Spinal cord (tissue), 10 donors: ENCODE data around the gene CMIP. TPM values are rescaled to one million over a fixed set of nuclear protein-coding genes. Genes with fewer than 3 reads are reported as not detected.

Experiments
- DNase-seq, 6 donors: peaks; one replicate each; pipeline versions ENCODE4 v3.0.0 to v3.0.0-alpha.2; 2013 to 2015; ENCODE audit warnings: low spot score in 6 of 6, low read depth in 4 of 6
- H3K27ac ChIP-seq: one replicate; pipeline ENCODE4 v1.5.1; 2013; ENCODE audit warnings: low read depth, low read length, control low read depth
- H3K27me3 ChIP-seq: one replicate; pipeline ENCODE4 v1.6.1; 2013; ENCODE audit warnings: low read length; ENCODE audit not compliant: control insufficient read depth, insufficient read depth
- H3K36me3 ChIP-seq: one replicate; pipeline ENCODE4 v1.6.1; 2013; ENCODE audit warnings: low read length; ENCODE audit not compliant: control insufficient read depth, insufficient read depth
- H3K4me1 ChIP-seq: one replicate; pipeline ENCODE4 v1.6.1; 2013; ENCODE audit warnings: low read length; ENCODE audit not compliant: control insufficient read depth, insufficient read depth
- H3K4me3 ChIP-seq: one replicate; pipeline ENCODE4 v1.5.1; 2013; ENCODE audit warnings: low read depth, low read length, control low read depth
- H3K9me3 ChIP-seq: one replicate; pipeline ENCODE4 v1.6.1; 2013; ENCODE audit warnings: low read length; ENCODE audit not compliant: control insufficient read depth, insufficient read depth
- WGBS: methylation state at CpG from one replicate; pipeline ENCODE4 v1.1.5; 2013; ENCODE audit warnings: missing lambda C conversion rate; ENCODE audit not compliant: insufficient coverage; 5-methylcytosine and 5-hydroxymethylcytosine counted together
- polyA plus RNA-seq, 2 donors: library from polyadenylated mRNA; unstranded; fragments of 120-200 nt; gene quantifications; one replicate each; pipeline ENCODE4 v1.2.1, GENCODE V29; 2013; ENCODE audit not compliant: insufficient read length in 2 of 2
- total RNA-seq, 2 donors: library from RNA; depleted of rRNA in 1 of 2; stranded (reverse); fragments of 120-200 nt in 1 of 2; fragments of >200 nt in 1 of 2; gene quantifications; one replicate each; pipeline versions ENCODE4 v1.2.3 to v1.2.4, GENCODE V29; 2013 to 2014
- donor health status: healthy.

Gene CMIP
- total and polyA plus RNA-seq, 4 donors, result 20.6 to 151 (median 100) TPM

DNA sequence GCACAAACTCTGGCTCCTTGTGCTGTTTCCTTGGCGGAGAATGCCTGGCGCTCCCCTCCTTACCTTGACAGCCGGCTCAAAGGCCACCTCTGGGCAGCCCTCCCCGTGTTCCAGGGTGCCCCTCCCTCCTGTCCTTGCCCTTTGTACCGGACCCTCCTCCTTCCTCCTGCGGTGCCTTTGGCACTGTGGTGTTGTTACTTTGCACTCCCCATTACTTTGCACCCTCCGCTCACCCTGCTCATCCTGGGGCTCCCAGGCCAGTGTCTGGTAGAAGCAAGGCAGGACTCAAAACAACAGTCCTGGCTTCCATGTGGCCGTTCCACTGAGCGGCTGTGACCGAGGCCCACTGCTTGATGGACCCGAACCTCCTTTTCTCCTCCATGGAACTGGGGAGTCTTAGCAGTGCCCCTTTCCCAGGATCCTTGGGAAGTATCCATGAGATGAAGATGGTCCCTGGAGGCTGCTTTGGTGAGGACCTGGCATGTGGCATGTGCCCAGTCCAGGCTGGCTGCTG lies 147.8 kb downstream of the CMIP start:
- Histone ChIP-seq H3K27ac (no peak overlapping the region), H3K27me3 (no peaks in the 10 kb centered on the region), H3K36me3 (peaks cover 23% of the 10 kb centered on the region), H3K4me3 (no peak overlapping the region), H3K9me3 (no peaks in the 10 kb centered on the region), H3K4me1 (peaks cover 18% of the 10 kb centered on the region)
- 76% methylated on average over 11 of the region's 11 CpGs for whole genome bisulfite sequencing
- no peak for DNase-seq

GRCh38 chr16:81593481-81593880 lies 148.9 kb downstream of the CMIP start:
- no peaks in the 10 kb centered on the region for H3K27me3 ChIP-seq
- peak in 1 of 6 donors; percentile 50 for DNase-seq
- H3K36me3 ChIP-seq, result peaks cover 19% of the 10 kb centered on the region
- WGBS, result 40% methylated on average over 6 of the region's 16 CpGs
- no peak overlapping the region for H3K4me3 ChIP-seq
- no peak overlapping the region for H3K27ac ChIP-seq
- H3K4me1 ChIP-seq, result peaks cover 18% of the 10 kb centered on the region
- no peaks in the 10 kb centered on the region for H3K9me3 ChIP-seq

DNA sequence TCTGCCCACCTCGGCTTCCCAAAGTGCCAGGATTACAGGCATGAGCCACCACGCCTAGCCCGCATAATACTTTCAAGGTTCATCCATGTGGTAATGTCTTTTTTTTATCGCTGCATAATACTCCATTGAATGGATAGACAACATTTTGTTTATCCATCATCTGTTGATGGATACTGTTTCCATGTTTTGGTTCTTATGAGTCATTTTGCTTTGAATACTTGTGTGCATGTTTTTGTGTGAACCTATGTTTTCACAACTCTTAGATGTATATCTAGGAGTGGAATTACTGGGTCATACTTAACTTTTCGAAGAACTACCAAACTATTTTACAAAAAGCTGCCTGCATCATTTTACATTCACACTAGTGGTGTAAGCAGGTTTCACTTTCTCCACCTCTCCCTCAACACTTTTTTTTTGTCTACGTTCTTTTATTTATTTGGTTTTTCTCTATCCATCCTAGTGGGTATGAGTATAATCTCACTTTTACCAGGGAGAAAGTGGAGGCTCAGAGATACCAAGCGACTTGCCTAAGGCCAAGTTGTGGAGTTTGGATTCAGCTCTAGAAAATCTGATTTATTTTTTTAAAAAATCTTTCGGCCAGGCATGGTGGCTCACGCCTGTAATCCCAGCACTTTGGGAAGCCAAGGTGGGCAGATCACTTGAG lies 151.2 kb downstream of the CMIP start:
- Histone ChIP-seq H3K4me1 (peaks cover 31% of the 10 kb centered on the region), H3K27ac (no peak overlapping the region), H3K4me3 (no peak overlapping the region), H3K27me3 (no peaks in the 10 kb centered on the region), H3K36me3 (peaks cover 9% of the 10 kb centered on the region), H3K9me3 (no peaks in the 10 kb centered on the region)
- DNase-seq, result no peak
- 100% methylated on average over 1 of the region's 9 CpGs for WGBS

- 97% methylated on average over 5 of the region's 5 CpGs for WGBS
- Histone ChIP-seq H3K27me3 (no peaks in the 10 kb centered on the region), H3K4me3 (no peak overlapping the region)
Measured at GRCh38 chr16:81597079-81597658, 152.6 kb downstream of the CMIP start.

DNA sequence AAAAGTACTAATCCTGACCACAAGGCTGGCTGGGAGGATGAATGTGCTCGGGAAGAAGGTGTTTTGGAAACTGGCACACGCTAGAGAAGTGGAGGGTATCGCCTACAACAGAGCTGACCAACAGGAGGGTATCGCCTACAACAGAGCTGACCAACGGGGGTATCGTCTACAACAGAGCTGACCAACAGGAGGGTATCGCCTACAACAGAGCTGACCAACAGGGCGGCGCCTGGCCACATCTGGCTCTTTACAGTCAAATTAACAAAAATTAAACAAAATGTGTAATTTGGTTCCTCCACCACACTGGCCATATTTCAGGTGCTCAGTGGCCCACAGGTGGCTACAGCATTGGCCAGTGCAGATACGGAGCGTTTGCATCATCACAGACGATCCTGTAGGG lies 153.5 kb downstream of the CMIP start:
- 98% methylated on average over 10 of the region's 12 CpGs for WGBS

More at GRCh38 chr16:81597079-81597658, 152.6 kb downstream of the CMIP start:
- Histone ChIP-seq H3K9me3 (no peaks in the 10 kb centered on the region), H3K27ac (no peak overlapping the region), H3K4me1 (peaks cover 41% of the 10 kb centered on the region), H3K36me3 (peaks cover 9% of the 10 kb centered on the region)
- DNase-seq, result no peak

DNA sequence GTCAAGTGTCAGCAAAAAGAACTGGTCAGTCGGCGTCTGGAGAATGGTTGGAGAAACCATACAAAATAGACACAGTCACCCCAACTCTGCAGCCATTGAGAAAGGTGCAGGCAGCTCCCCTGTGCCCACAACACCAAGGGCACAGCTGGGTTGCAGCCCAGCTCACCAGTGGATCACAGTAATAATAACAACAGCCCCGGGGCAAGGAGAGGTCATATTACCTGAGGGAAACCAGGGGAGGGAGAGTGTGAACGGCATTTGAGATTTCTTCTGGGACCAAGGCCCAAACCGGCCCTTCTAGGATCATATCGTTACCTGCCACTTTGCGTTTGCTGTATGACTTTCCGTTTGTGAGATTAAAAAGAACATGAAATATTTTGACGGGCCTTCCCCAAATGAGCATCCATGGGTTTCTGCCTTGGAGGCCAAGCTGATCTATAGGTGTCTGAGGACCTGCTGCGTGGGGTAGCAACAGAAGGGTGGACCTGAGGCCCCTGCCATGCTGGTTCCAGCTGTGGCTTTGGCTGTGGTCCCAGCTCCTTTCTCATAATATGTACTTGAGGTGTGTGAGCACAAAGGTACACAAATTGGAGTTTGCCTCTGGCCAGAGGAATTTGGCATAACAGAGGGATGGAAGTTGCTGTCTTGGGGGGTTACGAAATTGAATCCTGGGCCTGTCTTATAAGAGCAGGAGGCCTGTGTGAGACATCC lies 154.6 kb downstream of the CMIP start:
- no peaks in the 10 kb centered on the region for H3K36me3 ChIP-seq
- 83% methylated on average over 9 of the region's 11 CpGs for WGBS

More for the DNA sequence above, 153.5 kb downstream of the CMIP start:
- Histone ChIP-seq H3K27ac (no peak overlapping the region), H3K4me1 (peaks cover 33% of the 10 kb centered on the region), H3K4me3 (no peak overlapping the region), H3K27me3 (no peaks in the 10 kb centered on the region), H3K9me3 (no peaks in the 10 kb centered on the region), H3K36me3 (peaks cover 7% of the 10 kb centered on the region)
- DNase-seq, result no peak

DNA sequence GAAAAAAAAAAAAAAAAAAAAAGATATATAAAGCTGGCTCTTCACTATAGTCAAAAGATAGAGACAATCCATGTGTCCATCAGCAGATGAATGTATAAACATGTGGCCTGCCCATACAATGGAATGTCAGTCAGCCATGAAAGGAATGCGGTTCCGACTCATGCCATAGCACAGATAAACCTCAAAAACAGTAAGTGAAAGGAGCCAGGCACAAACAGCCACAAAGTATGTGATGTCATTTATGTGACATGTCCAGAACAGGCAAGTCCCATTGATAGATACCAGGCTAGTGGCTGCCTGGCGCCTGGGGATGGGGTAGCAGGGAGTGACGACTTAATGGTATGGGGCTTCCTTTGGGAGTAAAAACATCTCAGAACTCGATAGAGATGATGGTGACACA lies 155.7 kb downstream of the CMIP start:
- peak in 1 of 6 donors; percentile 22 for DNase-seq
- Histone ChIP-seq H3K27ac (peak overlapping the region; percentile 6), H3K27me3 (no peaks in the 10 kb centered on the region), H3K4me3 (no peak overlapping the region), H3K9me3 (no peaks in the 10 kb centered on the region), H3K36me3 (no peaks in the 10 kb centered on the region), H3K4me1 (peaks cover 31% of the 10 kb centered on the region)
- WGBS, result 66% methylated on average over 3 of the region's 5 CpGs

More for the DNA sequence above, 154.6 kb downstream of the CMIP start:
- H3K4me1 ChIP-seq, result peaks cover 28% of the 10 kb centered on the region
- DNase-seq, result no peak
- no peaks in the 10 kb centered on the region for H3K27me3 ChIP-seq
- no peaks in the 10 kb centered on the region for H3K9me3 ChIP-seq
- no peak overlapping the region for H3K4me3 ChIP-seq
- no peak overlapping the region for H3K27ac ChIP-seq

GRCh38 chr16:81601008-81601428 lies 156.4 kb downstream of the CMIP start:
- Histone ChIP-seq H3K36me3 (no peaks in the 10 kb centered on the region), H3K27ac (peak overlapping the region; percentile 6), H3K9me3 (no peaks in the 10 kb centered on the region), H3K27me3 (no peaks in the 10 kb centered on the region), H3K4me3 (no peak overlapping the region), H3K4me1 (peaks cover 34% of the 10 kb centered on the region)
- DNase-seq, result peak in 3 of 6 donors; percentile 44 to 79 (median 75)
- WGBS, result 18% methylated on average over 9 of the region's 9 CpGs

GRCh38 chr16:81601601-81602255 lies 157.1 kb downstream of the CMIP start:
- H3K4me1 ChIP-seq, result peaks cover 37% of the 10 kb centered on the region
- no peaks in the 10 kb centered on the region for H3K27me3 ChIP-seq
- peak overlapping the region; percentile 54 for H3K27ac ChIP-seq
- DNase-seq, result peak in 2 of 6 donors; percentile 60 to 83
- H3K4me3 ChIP-seq, result no peak overlapping the region
- no peaks in the 10 kb centered on the region for H3K9me3 ChIP-seq
- 87% methylated on average over 12 of the region's 16 CpGs for WGBS
- peaks cover under 1% of the 10 kb centered on the region for H3K36me3 ChIP-seq
